Ovary (tissue), 9 donors: ENCODE data around the gene TNS4. TPM values are rescaled to one million over a fixed set of nuclear protein-coding genes. Genes with fewer than 3 reads are reported as not detected.
A peak's percentile ranks its signal among the peaks of the same experiment; 100 is the strongest.

Experiments
- DNase-seq, 5 donors: peaks; one replicate each; pipeline ENCODE4 v3.0.0-alpha.2; 2019 to 2020
- H3K27ac ChIP-seq, 2 donors: fragments of 200-600 bp; one replicate each; pipeline versions ENCODE4 v1.5.1 to v1.8.0; 2019 to 2022
- H3K27me3 ChIP-seq: fragments of 200-600 bp; one replicate; pipeline ENCODE4 v1.8.0; 2022
- H3K36me3 ChIP-seq: fragments of 200-600 bp; sonication (generic); one replicate; pipeline ENCODE4 v1.5.1; 2019
- H3K4me1 ChIP-seq: one replicate; pipeline ENCODE4 v1.8.1; 2013; ENCODE audit warnings: mild to moderate bottlenecking, moderate library complexity; ENCODE audit not compliant: insufficient read depth
- H3K4me3 ChIP-seq: fragments of 200-600 bp; sonication (generic); one replicate; pipeline ENCODE4 v1.5.1; 2017
- H3K9me3 ChIP-seq, 2 donors: fragments of 200-600 bp in 1 of 2; sonication (generic) in 1 of 2; one replicate each; pipeline versions ENCODE4 v1.5.1 to v1.8.1; 2013 to 2019; ENCODE audit warnings: mild to moderate bottlenecking in 1 of 2, moderate library complexity in 1 of 2
- CTCF ChIP-seq, 3 donors: fragments of 450-650 bp in 2 of 3; fragments of 200-600 bp in 1 of 3; IDR thresholded peaks; one replicate each; pipeline versions ENCODE4 v1.5.1 to v1.8.0; 2016 to 2022; ENCODE audit warnings: antibody characterized with exemption in 3 of 3, mild to moderate bottlenecking in 1 of 3
- EP300 ChIP-seq: sonication (generic); formaldehyde crosslinking; IDR thresholded peaks from one replicate; pipeline ENCODE4 v1.6.1; 2017; ENCODE audit warnings: antibody characterized with exemption
- POLR2A ChIP-seq: fragments of 450-650 bp; IDR thresholded peaks from one replicate; pipeline ENCODE4 v1.6.1; 2017; ENCODE audit warnings: antibody characterized with exemption, mild to moderate bottlenecking, moderate library complexity
- WGBS, 3 donors: extraction: QIAGEN DNeasy Blood & Tissue Kit in 1 of 3; methylation state at CpG; one replicate each; pipeline versions ENCODE4 v1.1.5 to v1.1.7; 2013 to 2017; 5-methylcytosine and 5-hydroxymethylcytosine counted together
- intact Hi-C, 4 donors: fragments of 100-400 bp; cut with DNase I; formaldehyde crosslinking; loops; one replicate each; pipeline versions ENCODE4 v1.11.0 to v1.15.1; 2022 to 2023
- polyA plus RNA-seq, 2 donors: library from polyadenylated mRNA; stranded (reverse); fragments of 200-250 nt in 1 of 2; fragments of 350-450 nt in 1 of 2; fragmentation: Illumina TruSeq in 1 of 2; extraction: RNeasy Lipid Tissue Mini Kit (QIAGEN cat#74804) in 1 of 2; gene quantifications; one replicate each; pipeline ENCODE4 v1.2.3, GENCODE V29; 2013 to 2014
- total RNA-seq, 7 donors: library from RNA; depleted of rRNA in 2 of 7; stranded (reverse); fragments of >200 nt in 2 of 7; fragmentation: NEBNext Ultra II Directional in 3 of 7; extraction: Animal tissue kit (Norgen Biotek cat#: 25700) in 3 of 7; gene quantifications; one replicate each; pipeline versions ENCODE4 v1.1.0 to v1.2.4, GENCODE V29; 2016 to 2023
- donor health status: DM: no; HTN: no; CAD: no; lungs with moderate emphysema.
- donor health status: DM: no; HTN: no; CAD: no.
- donor health status: Bipolar disorder and iron deficiency.
- donor health status: DM: yes; HTN: yes; CAD: no.
- donor health status: DM: no; HTN: no; CAD: no.
- donor health status: DM: yes; HTN: yes; CAD: no.

The TNS4 gene
- total and polyA plus RNA-seq, 9 donors, result 0.13 to 6.2 (median 0.54) TPM; not detected in 5

- WGBS, 3 donors, result 90 to 98% (median 95%) methylated on average over 2 of the region's 2 CpGs
- no peaks in the 10 kb centered on the region for H3K9me3 ChIP-seq
- H3K4me1 ChIP-seq, result peaks cover 8% of the 10 kb centered on the region
- H3K4me3 ChIP-seq, result no peak overlapping the region
- H3K36me3 ChIP-seq, result no peaks in the 10 kb centered on the region
- H3K27me3 ChIP-seq, result no peaks in the 10 kb centered on the region
- DNase-seq, result no peak
- H3K27ac ChIP-seq, result no peak overlapping the region
- TF ChIP-seq EP300, result no peak
- no peak for TF ChIP-seq POLR2A
- TF ChIP-seq CTCF (IDR thresholded peaks at IDR 0.05), result no peak
- intact Hi-C loops, result loop anchor here (5.0 to 10.0 kb wide), 6 partner anchors 45 to 173 kb away; partner anchors contain the start of genes IGFBP4 (in 2 of the 4) and GJD3 (in 1 of the 4)
Observed at GRCh38 chr17:40529991-40530390, 28.6 kb upstream of the TNS4 start.

GRCh38 chr17:40528692-40529417, 27.4 kb upstream of the TNS4 start:
- H3K36me3 ChIP-seq, result no peaks in the 10 kb centered on the region
- 84 to 87% (median 86%) methylated on average over 10 of the region's 10 CpGs for WGBS, 3 donors
- peak in 1 of 5 donors; percentile 17 for DNase-seq
- TF ChIP-seq EP300 (no peak), POLR2A (no peak), CTCF (IDR thresholded peaks at IDR 0.05) (no peak)
- intact Hi-C loops, result loop anchor here in 1 of 4 donors (10.0 kb wide), 1 partner anchor 164 kb away; the partner anchor contains the start of gene GJD3
- H3K27ac ChIP-seq, result no peak overlapping the region
- H3K4me3 ChIP-seq, result no peak overlapping the region
- no peaks in the 10 kb centered on the region for H3K27me3 ChIP-seq
- peaks cover 3% of the 10 kb centered on the region for H3K4me1 ChIP-seq
- no peaks in the 10 kb centered on the region for H3K9me3 ChIP-seq

GRCh38 chr17:40526668-40527067, 25.2 kb upstream of the TNS4 start:
- peak in 1 of 5 donors; percentile 29 for DNase-seq
- no peaks in the 10 kb centered on the region for H3K4me1 ChIP-seq
- WGBS, 3 donors, result 32 to 34% (median 32%) methylated on average over 5 of the region's 5 CpGs
- H3K4me3 ChIP-seq, result no peak overlapping the region
- no peak overlapping the region for H3K27ac ChIP-seq
- no peaks in the 10 kb centered on the region for H3K36me3 ChIP-seq
- H3K27me3 ChIP-seq, result no peaks in the 10 kb centered on the region
- no peaks in the 10 kb centered on the region for H3K9me3 ChIP-seq
- intact Hi-C loops, result loop anchor here in 1 of 4 donors (10.0 kb wide), 1 partner anchor 162 kb away; the partner anchor contains the start of gene GJD3
- TF ChIP-seq POLR2A, result no peak
- TF ChIP-seq CTCF (IDR thresholded peaks at IDR 0.05), result no peak
- TF ChIP-seq EP300, result no peak

- H3K27me3 ChIP-seq, result no peaks in the 10 kb centered on the region
- no peak for DNase-seq
- H3K4me1 ChIP-seq, result no peaks in the 10 kb centered on the region
- intact Hi-C loops, result loop anchor here in 1 of 4 donors (10.0 kb wide), 1 partner anchor 160 kb away; the partner anchor contains the start of gene GJD3
- H3K27ac ChIP-seq, result no peak overlapping the region
- 79 to 97% (median 81%) methylated on average over 1 of the region's 1 CpG for WGBS, 3 donors
- H3K36me3 ChIP-seq, result no peaks in the 10 kb centered on the region
- TF ChIP-seq CTCF (IDR thresholded peaks at IDR 0.05) (no peak), POLR2A (no peak)
- no peak overlapping the region for H3K4me3 ChIP-seq
- no peaks in the 10 kb centered on the region for H3K9me3 ChIP-seq
Observed at GRCh38 chr17:40525294-40525693, 23.9 kb upstream of the TNS4 start.
